ENCODE data around the gene KCNJ1.

Gene KCNJ1

DNA sequence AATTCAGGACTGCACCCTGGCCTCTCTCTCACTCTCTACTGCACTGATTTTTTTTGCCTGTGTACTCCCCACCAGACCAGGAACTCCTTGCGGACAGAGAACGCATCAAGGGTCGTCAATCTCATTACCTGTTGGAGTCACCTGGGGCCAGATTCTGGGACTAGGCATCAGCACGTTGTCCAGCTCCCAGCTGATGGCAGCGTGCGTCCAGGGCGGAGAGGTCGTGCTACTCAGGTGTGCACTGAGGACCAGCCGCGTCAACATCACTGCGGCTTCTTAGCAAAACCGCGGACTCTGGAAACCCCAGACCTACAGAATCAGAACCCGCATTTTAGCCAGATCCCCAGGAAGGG is 37.2 kb upstream of the KCNJ1 start:
- no peak overlapping the region for H3K27ac ChIP-seq (ENCODE audit: low read length)
- H2AFZ ChIP-seq (ENCODE audit: low read depth, low read length), result no peak overlapping the region
- peaks cover 5% of the 10 kb centered on the region; the same call in 1 of the 2 replicates for H3K9me3 ChIP-seq (ENCODE audit: insufficient read depth, low read length)
- no peak for TF ChIP-seq EZH2phosphoT487 (IDR thresholded peaks at IDR 0.05; ENCODE audit: low read depth)
- TF ChIP-seq, protein P1, sequence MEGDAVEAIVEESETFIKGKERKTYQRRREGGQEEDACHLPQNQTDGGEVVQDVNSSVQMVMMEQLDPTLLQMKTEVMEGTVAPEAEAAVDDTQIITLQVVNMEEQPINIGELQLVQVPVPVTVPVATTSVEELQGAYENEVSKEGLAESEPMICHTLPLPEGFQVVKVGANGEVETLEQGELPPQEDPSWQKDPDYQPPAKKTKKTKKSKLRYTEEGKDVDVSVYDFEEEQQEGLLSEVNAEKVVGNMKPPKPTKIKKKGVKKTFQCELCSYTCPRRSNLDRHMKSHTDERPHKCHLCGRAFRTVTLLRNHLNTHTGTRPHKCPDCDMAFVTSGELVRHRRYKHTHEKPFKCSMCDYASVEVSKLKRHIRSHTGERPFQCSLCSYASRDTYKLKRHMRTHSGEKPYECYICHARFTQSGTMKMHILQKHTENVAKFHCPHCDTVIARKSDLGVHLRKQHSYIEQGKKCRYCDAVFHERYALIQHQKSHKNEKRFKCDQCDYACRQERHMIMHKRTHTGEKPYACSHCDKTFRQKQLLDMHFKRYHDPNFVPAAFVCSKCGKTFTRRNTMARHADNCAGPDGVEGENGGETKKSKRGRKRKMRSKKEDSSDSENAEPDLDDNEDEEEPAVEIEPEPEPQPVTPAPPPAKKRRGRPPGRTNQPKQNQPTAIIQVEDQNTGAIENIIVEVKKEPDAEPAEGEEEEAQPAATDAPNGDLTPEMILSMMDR (IDR thresholded peaks at IDR 0.05; ENCODE audit: low read depth, low read length), result no peak
- no peaks in the 10 kb centered on the region for H3K36me3 ChIP-seq (replicated peaks; ENCODE audit: low read depth, low read length)
- H3K79me2 ChIP-seq (ENCODE audit: low read length), result no peaks in the 10 kb centered on the region
- no peak overlapping the region for H3K9ac ChIP-seq (ENCODE audit: low read length)
- H3K27me3 ChIP-seq (ENCODE audit: low read depth, low read length), result peaks cover 39% of the 10 kb centered on the region
- H3K4me2 ChIP-seq (ENCODE audit: low read length), result peak overlapping the region; percentile 87; the same call in 1 of the 2 replicates
- peaks cover 9% of the 10 kb centered on the region for H3K4me1 ChIP-seq (ENCODE audit: low read length)
- peak overlapping the region; percentile 96; the same call in 1 of the 2 replicates for H3K4me3 ChIP-seq (ENCODE audit: low read length)
- H4K20me1 ChIP-seq (ENCODE audit: insufficient read depth, low read length), result no peaks in the 10 kb centered on the region

DNA sequence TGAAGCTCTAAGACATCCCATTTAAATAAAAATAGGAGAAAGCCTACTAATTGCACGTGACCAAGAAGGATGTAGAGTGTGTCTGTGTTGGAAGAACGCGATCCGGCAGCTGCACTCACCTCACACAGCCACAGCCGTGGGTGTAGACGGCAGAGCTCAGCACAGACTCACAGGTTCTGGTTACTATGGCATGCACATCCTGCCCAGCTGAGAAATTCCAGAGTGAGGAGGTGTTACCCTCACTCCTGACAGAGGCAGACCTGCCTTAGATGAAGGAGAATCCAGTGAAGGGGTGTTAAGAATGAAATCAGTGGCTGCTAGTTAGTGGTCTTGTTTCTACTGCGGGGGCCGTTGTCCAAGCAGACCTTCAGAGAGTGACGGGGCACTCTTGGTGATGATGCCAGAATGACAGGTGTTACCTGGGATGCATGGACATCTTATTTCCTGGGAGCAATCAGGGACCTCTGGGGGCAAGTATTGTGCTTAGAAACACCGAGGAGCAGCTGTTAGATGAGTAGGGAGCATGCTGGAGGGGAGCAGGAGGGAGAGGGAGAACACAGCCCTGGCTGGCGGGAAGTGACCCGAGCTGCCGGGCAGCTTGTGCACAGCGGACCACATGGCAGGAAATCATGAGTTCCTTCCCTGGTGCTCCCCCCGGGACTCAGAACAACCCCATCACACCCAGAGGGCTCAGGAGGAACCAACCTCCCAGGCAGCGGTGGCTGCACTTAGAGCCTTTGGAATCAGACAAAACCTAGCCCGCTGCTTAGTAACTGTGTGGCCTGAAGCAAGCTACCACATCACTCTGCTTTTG is 36.4 kb upstream of the KCNJ1 start:
- Histone ChIP-seq H3K4me3 (ENCODE audit: low read length) (no peak overlapping the region), H3K27me3 (ENCODE audit: low read depth, low read length) (peaks cover 37% of the 10 kb centered on the region), H3K9ac (ENCODE audit: low read length) (no peak overlapping the region), H3K27ac (ENCODE audit: low read length) (no peak overlapping the region), H4K20me1 (ENCODE audit: insufficient read depth, low read length) (no peaks in the 10 kb centered on the region), H3K79me2 (ENCODE audit: low read length) (no peaks in the 10 kb centered on the region), H2AFZ (ENCODE audit: low read depth, low read length) (no peak overlapping the region), H3K4me1 (ENCODE audit: low read length) (peaks cover 9% of the 10 kb centered on the region), H3K36me3 (replicated peaks; ENCODE audit: low read depth, low read length) (no peaks in the 10 kb centered on the region), H3K9me3 (ENCODE audit: insufficient read depth, low read length) (peaks cover 5% of the 10 kb centered on the region; the same call in 1 of the 2 replicates), H3K4me2 (ENCODE audit: low read length) (no peak overlapping the region)
- TF ChIP-seq, protein P1 (IDR thresholded peaks at IDR 0.05; ENCODE audit: low read depth, low read length), result no peak
- no peak for TF ChIP-seq EZH2phosphoT487 (IDR thresholded peaks at IDR 0.05; ENCODE audit: low read depth)

DNA sequence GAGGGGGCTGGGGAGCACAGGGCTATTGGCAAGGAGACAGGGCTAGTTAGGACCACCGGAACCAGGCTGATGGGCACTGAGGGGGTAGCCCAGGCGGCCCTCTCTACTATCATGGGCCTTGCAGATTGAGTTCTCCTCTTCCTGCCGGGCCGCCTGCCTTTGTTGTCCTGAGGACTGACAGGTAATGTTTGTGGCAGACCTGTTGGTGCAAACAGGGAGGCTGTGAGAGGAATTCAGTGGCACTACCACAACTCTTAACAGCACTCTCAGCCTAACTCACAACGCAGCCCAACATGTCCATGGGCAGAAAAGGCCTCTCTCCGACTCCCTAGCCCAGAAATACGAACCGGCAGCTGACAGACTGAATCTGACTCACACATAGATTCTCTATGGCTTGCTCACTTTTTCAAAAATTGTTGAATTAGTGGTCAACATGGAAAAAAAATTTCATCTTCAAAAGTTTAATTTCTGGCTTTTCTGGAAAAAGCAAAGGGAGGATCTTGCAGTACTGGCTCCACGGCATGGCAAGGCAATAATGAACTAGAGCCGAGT is 35.5 kb upstream of the KCNJ1 start:
- peaks cover 9% of the 10 kb centered on the region for H3K4me1 ChIP-seq (ENCODE audit: low read length)
- H3K9me3 ChIP-seq (ENCODE audit: insufficient read depth, low read length), result peaks cover 5% of the 10 kb centered on the region; the same call in 1 of the 2 replicates
- H3K4me3 ChIP-seq (ENCODE audit: low read length), result no peak overlapping the region
- peaks cover 32% of the 10 kb centered on the region for H3K27me3 ChIP-seq (ENCODE audit: low read depth, low read length)
- no peaks in the 10 kb centered on the region for H3K79me2 ChIP-seq (ENCODE audit: low read length)
- no peak for TF ChIP-seq EZH2phosphoT487 (IDR thresholded peaks at IDR 0.05; ENCODE audit: low read depth)
- TF ChIP-seq, protein P1 (IDR thresholded peaks at IDR 0.05; ENCODE audit: low read depth, low read length), result no peak
- no peak overlapping the region for H3K4me2 ChIP-seq (ENCODE audit: low read length)
- no peaks in the 10 kb centered on the region for H4K20me1 ChIP-seq (ENCODE audit: insufficient read depth, low read length)
- no peaks in the 10 kb centered on the region for H3K36me3 ChIP-seq (replicated peaks; ENCODE audit: low read depth, low read length)
- no peak overlapping the region for H3K27ac ChIP-seq (ENCODE audit: low read length)
- H3K9ac ChIP-seq (ENCODE audit: low read length), result no peak overlapping the region
- H2AFZ ChIP-seq (ENCODE audit: low read depth, low read length), result no peak overlapping the region

DNA sequence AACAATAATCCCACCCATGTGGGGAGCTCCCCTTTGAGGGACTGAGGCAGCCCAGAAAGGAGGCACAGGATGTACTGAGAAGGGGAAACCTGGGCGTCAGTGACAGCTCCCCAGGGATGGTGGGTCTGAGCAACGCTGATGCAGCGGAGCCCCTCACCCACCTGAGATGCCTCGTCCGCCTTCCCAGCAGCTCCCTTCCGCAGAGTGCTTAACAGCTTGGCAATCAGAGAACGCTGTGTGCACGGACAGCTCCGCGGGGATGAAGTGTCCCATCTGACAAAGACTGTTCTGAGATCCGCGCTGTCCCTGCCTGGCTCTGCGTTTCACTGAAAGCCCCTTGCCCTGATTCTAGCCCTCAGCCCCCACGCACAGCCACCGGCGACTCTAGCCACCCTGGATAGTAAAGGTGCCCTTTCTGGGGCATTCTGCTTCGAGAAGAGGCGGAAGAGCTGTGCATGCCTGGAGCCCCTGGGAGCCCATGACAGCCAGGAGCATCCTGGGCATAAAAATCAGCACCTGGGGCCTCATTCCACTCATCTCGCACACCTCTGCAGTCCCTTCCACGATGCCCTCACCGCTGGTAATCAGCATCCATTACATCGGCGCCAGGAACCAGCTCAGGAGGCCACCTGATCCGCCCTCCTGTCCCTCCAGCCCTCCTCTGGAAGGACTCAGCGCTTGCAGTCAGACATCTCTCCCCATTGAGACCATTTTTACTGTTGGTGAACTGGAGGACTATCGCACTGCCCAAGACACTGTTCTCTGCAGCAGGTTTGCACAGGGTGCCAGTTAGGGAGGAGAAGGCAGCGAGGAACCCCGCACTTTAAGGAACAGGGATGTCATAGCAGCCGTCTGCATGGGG is 34.8 kb upstream of the KCNJ1 start:
- Histone ChIP-seq H4K20me1 (ENCODE audit: insufficient read depth, low read length) (no peaks in the 10 kb centered on the region), H3K4me1 (ENCODE audit: low read length) (peaks cover 9% of the 10 kb centered on the region), H3K27me3 (ENCODE audit: low read depth, low read length) (peaks cover 25% of the 10 kb centered on the region), H3K4me3 (ENCODE audit: low read length) (no peak overlapping the region), H3K9me3 (ENCODE audit: insufficient read depth, low read length) (peaks cover 5% of the 10 kb centered on the region; the same call in 1 of the 2 replicates), H3K9ac (ENCODE audit: low read length) (no peak overlapping the region), H3K36me3 (replicated peaks; ENCODE audit: low read depth, low read length) (no peaks in the 10 kb centered on the region), H3K79me2 (ENCODE audit: low read length) (no peaks in the 10 kb centered on the region), H3K4me2 (ENCODE audit: low read length) (no peak overlapping the region), H3K27ac (ENCODE audit: low read length) (no peak overlapping the region), H2AFZ (ENCODE audit: low read depth, low read length) (no peak overlapping the region)
- TF ChIP-seq, protein P1 (IDR thresholded peaks at IDR 0.05; ENCODE audit: low read depth, low read length), result no peak
- TF ChIP-seq EZH2phosphoT487 (IDR thresholded peaks at IDR 0.05; ENCODE audit: low read depth), result no peak
